KMS-11 (cell line): ENCODE data around the gene DNAJA4.

Source experiments
- H2AFZ ChIP-seq: fragments of 200-600 bp; sonication (generic); 2 replicates; pipeline ENCODE4 v1.6.1; 2016; ENCODE audit warnings: antibody characterized with exemption, mixed run types, low read depth
- H3K27ac ChIP-seq: fragments of 200-600 bp; sonication (generic); 2 replicates; pipeline ENCODE4 v1.6.1; 2016; ENCODE audit warnings: mild to moderate bottlenecking, mixed run types
- H3K27me3 ChIP-seq: fragments of 200-600 bp; sonication (generic); 2 replicates; pipeline ENCODE4 v1.6.1; 2017; ENCODE audit warnings: mild to moderate bottlenecking, low read depth, mixed run types, moderate library complexity; ENCODE audit not compliant: insufficient read depth
- H3K36me3 ChIP-seq: fragments of 200-600 bp; sonication (generic); 2 replicates; pipeline ENCODE4 v1.6.1; 2017; ENCODE audit warnings: mild to moderate bottlenecking, mixed run types; ENCODE audit not compliant: insufficient read depth
- H3K4me1 ChIP-seq: fragments of 200-600 bp; sonication (generic); 2 replicates; pipeline ENCODE4 v1.6.1; 2016; ENCODE audit warnings: mild to moderate bottlenecking, low read depth, mixed run types; ENCODE audit not compliant: poor library complexity, severe bottlenecking
- H3K4me2 ChIP-seq: fragments of 200-600 bp; sonication (generic); 2 replicates; pipeline ENCODE4 v1.7.0; 2016; ENCODE audit warnings: mild to moderate bottlenecking, mixed run types
- H3K4me3 ChIP-seq: fragments of 200-600 bp; sonication (generic); IDR thresholded peaks from 2 replicates; pipeline ENCODE4 v1.6.1; 2017; ENCODE audit warnings: low read depth, low read length, mixed read lengths; ENCODE audit not compliant: insufficient read depth
- H3K79me2 ChIP-seq: fragments of 200-600 bp; sonication (generic); 2 replicates; pipeline ENCODE4 v1.6.1; 2016; ENCODE audit warnings: low read depth, mixed run types; ENCODE audit not compliant: insufficient read depth
- H3K9ac ChIP-seq: fragments of 200-600 bp; sonication (generic); 2 replicates; pipeline ENCODE4 v1.6.1; 2016; ENCODE audit warnings: mild to moderate bottlenecking, mixed run types
- H4K20me1 ChIP-seq: fragments of 200-600 bp; sonication (generic); 2 replicates; pipeline ENCODE4 v1.6.1; 2016; ENCODE audit warnings: mild to moderate bottlenecking, mixed run types; ENCODE audit not compliant: insufficient read depth
- TF ChIP-seq, protein P1 (sequence below): fragments of 200-600 bp; sonication (generic); conservative IDR thresholded peaks from 2 replicates; pipeline ENCODE4 v1.6.1; 2017; ENCODE audit warnings: low read depth, mild to moderate bottlenecking, antibody characterized with exemption, low read length, moderate library complexity, mixed read lengths

Gene DNAJA4

GRCh38 chr15:78312536-78312935 lies 48.2 kb downstream of the DNAJA4 start:
- H4K20me1 ChIP-seq, result no peaks in the 10 kb centered on the region
- H3K4me3 ChIP-seq, result no peak overlapping the region
- H3K4me1 ChIP-seq, result no peaks in the 10 kb centered on the region
- H3K36me3 ChIP-seq, result no peaks in the 10 kb centered on the region
- H3K4me2 ChIP-seq, result no peak overlapping the region
- H3K9ac ChIP-seq, result no peak overlapping the region
- H3K79me2 ChIP-seq, result no peaks in the 10 kb centered on the region
- no peaks in the 10 kb centered on the region for H3K27me3 ChIP-seq
- no peak overlapping the region for H2AFZ ChIP-seq
- no peak overlapping the region for H3K27ac ChIP-seq
- TF ChIP-seq, protein P1, sequence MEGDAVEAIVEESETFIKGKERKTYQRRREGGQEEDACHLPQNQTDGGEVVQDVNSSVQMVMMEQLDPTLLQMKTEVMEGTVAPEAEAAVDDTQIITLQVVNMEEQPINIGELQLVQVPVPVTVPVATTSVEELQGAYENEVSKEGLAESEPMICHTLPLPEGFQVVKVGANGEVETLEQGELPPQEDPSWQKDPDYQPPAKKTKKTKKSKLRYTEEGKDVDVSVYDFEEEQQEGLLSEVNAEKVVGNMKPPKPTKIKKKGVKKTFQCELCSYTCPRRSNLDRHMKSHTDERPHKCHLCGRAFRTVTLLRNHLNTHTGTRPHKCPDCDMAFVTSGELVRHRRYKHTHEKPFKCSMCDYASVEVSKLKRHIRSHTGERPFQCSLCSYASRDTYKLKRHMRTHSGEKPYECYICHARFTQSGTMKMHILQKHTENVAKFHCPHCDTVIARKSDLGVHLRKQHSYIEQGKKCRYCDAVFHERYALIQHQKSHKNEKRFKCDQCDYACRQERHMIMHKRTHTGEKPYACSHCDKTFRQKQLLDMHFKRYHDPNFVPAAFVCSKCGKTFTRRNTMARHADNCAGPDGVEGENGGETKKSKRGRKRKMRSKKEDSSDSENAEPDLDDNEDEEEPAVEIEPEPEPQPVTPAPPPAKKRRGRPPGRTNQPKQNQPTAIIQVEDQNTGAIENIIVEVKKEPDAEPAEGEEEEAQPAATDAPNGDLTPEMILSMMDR, result no peak

GRCh38 chr15:78312957-78313356 lies 48.6 kb downstream of the DNAJA4 start:
- H3K4me3 ChIP-seq, result no peak overlapping the region
- TF ChIP-seq, protein P1, result no peak
- H3K79me2 ChIP-seq, result no peaks in the 10 kb centered on the region
- H3K27ac ChIP-seq, result no peak overlapping the region
- no peak overlapping the region for H3K4me2 ChIP-seq
- no peaks in the 10 kb centered on the region for H4K20me1 ChIP-seq
- no peaks in the 10 kb centered on the region for H3K27me3 ChIP-seq
- no peak overlapping the region for H2AFZ ChIP-seq
- no peak overlapping the region for H3K9ac ChIP-seq
- H3K4me1 ChIP-seq, result no peaks in the 10 kb centered on the region
- H3K36me3 ChIP-seq, result no peaks in the 10 kb centered on the region

DNA sequence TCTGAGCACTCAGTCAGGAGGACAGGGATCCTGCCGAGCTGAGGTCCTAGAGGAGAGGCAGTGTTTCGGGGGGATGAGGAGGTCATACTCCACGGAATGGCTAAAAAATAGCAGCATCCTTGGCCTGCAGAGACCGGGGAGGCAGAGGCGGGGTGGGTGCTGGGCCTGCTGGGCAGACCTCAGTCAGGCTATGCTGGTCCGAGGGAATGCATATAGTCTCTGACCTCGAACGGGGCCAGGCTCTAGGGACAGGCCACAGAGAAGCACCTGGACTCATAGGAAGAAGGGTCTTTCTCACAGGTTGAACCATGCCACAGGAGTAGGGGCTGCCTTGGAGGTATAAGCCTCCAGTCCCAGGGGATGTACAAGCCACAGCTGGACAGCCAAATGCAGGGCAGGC lies 49.0 kb downstream of the DNAJA4 start:
- Histone ChIP-seq H3K4me3 (no peak overlapping the region), H3K4me1 (no peaks in the 10 kb centered on the region), H3K79me2 (no peaks in the 10 kb centered on the region), H3K36me3 (no peaks in the 10 kb centered on the region), H3K27ac (no peak overlapping the region), H3K4me2 (no peak overlapping the region), H2AFZ (no peak overlapping the region), H3K9ac (no peak overlapping the region), H4K20me1 (no peaks in the 10 kb centered on the region), H3K27me3 (no peaks in the 10 kb centered on the region)
- TF ChIP-seq, protein P1, result no peak

DNA sequence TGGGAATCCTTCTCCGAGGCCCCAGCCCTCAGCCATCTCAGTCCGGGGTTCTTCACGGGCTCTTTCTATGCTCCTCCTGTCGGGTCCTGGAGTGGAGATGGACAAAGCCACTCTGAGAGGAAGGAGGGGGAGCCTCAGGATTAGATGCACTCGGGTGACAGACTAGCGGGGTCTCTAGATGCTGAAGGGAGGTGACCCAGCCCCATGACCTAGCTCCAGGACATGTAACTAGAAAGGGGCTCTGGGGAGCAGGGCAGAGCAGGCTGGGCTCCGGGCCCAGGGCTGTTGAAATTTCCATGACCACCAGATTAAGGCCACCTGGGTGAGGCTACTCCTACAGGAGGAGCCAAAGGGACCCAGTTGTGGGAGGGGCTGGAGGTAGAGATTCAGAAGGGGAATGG lies 49.8 kb downstream of the DNAJA4 start:
- H3K79me2 ChIP-seq, result no peaks in the 10 kb centered on the region
- TF ChIP-seq, protein P1, result no peak
- no peaks in the 10 kb centered on the region for H3K27me3 ChIP-seq
- no peaks in the 10 kb centered on the region for H3K36me3 ChIP-seq
- no peak overlapping the region for H3K9ac ChIP-seq
- no peak overlapping the region for H3K27ac ChIP-seq
- H3K4me1 ChIP-seq, result no peaks in the 10 kb centered on the region
- no peak overlapping the region for H3K4me3 ChIP-seq
- H4K20me1 ChIP-seq, result no peaks in the 10 kb centered on the region
- no peak overlapping the region for H2AFZ ChIP-seq
- H3K4me2 ChIP-seq, result no peak overlapping the region
